GM21381 (cell line): Measurements from ENCODE around the gene SNTA1.
"Not testable (repeated sequence)": the region's sequence is repeated elsewhere in the genome, so short reads cannot be mapped to it uniquely, and the experiment has no call there.

Experiments
- ATAC-seq: cut with Tn5 transposase; IDR thresholded peaks from one replicate; pipeline ENCODE4 v1.9.1; 2021; ENCODE audit warnings: mild to moderate bottlenecking, moderate library complexity; ENCODE audit not compliant: unreplicated experiment

SNTA1 gene

GRCh38 chr20:33466303-33466646 is 22.7 kb upstream of the SNTA1 start:
- no peak for ATAC-seq

GRCh38 chr20:33465481-33466302 is 22.1 kb upstream of the SNTA1 start:
- no peak for ATAC-seq

- not testable (repeated sequence) for ATAC-seq
These were observed 21.2 kb upstream of the SNTA1 start for GRCh38 chr20:33464759-33465158.

GRCh38 chr20:33463332-33464101 is 20.0 kb upstream of the SNTA1 start:
- ATAC-seq = no peak

- no peak for ATAC-seq
These were observed 17.1 kb upstream of the SNTA1 start for GRCh38 chr20:33460711-33461110.

GRCh38 chr20:33459599-33459998 is 16.0 kb upstream of the SNTA1 start:
- no peak for ATAC-seq

GRCh38 chr20:33456916-33457642 is 13.5 kb upstream of the SNTA1 start:
- ATAC-seq = not testable (repeated sequence)

GRCh38 chr20:33450867-33451266 is 7.3 kb upstream of the SNTA1 start:
- no peak for ATAC-seq

- no peak for ATAC-seq
These were observed 2.5 kb upstream of the SNTA1 start for GRCh38 chr20:33445881-33446625.

GRCh38 chr20:33444797-33445560 is 1.4 kb upstream of the SNTA1 start:
- no peak for ATAC-seq

GRCh38 chr20:33443006-33443511 is 504 bp downstream of the SNTA1 start:
- no peak for ATAC-seq

GRCh38 chr20:33442136-33443005 is 1.2 kb downstream of the SNTA1 start:
- no peak for ATAC-seq

GRCh38 chr20:33441142-33441955 is 2.2 kb downstream of the SNTA1 start:
- ATAC-seq = no peak

GRCh38 chr20:33440562-33440961 is 3.0 kb downstream of the SNTA1 start:
- not testable (repeated sequence) for ATAC-seq

GRCh38 chr20:33438481-33438880 is 5.1 kb downstream of the SNTA1 start:
- ATAC-seq = no peak

GRCh38 chr20:33437141-33437911 is 6.2 kb downstream of the SNTA1 start:
- ATAC-seq = no peak

- no peak for ATAC-seq
These were observed 9.1 kb downstream of the SNTA1 start for GRCh38 chr20:33434434-33434833.
